Gastroesophageal sphincter (tissue), 4 donors: ENCODE results near the gene SPEN. TPM values are rescaled to one million over a fixed set of nuclear protein-coding genes. Genes with fewer than 3 reads are reported as not detected.

ENCODE experiments used
- ATAC-seq: fragments of 150-250 bp; one replicate; pipeline ENCODE4 v1.9.1; 2016; ENCODE audit warnings: mild to moderate bottlenecking, moderate library complexity
- H3K27ac ChIP-seq, 4 donors: fragments of 200-600 bp; sonication (generic) in 3 of 4; 1 replicate in 3 of 4; 2 replicates in 1 of 4; pipeline ENCODE4 v1.5.1; 2016 to 2019
- H3K27me3 ChIP-seq: fragments of 200-600 bp; sonication (generic); one replicate; pipeline ENCODE4 v1.5.1; 2019
- H3K36me3 ChIP-seq, 2 donors: fragments of 200-600 bp; sonication (generic); one replicate each; pipeline ENCODE4 v1.5.1; 2019; ENCODE audit warnings: control low read depth in 1 of 2
- H3K4me1 ChIP-seq, 3 donors: fragments of 200-600 bp; sonication (generic); 1 replicate in 2 of 3; 2 replicates in 1 of 3; pipeline ENCODE4 v1.5.1; 2016 to 2019; ENCODE audit warnings: control low read depth in 2 of 3
- H3K4me3 ChIP-seq, 2 donors: fragments of 200-600 bp; sonication (generic); one replicate each; pipeline ENCODE4 v1.5.1; 2019; ENCODE audit warnings: mild to moderate bottlenecking in 1 of 2, moderate library complexity in 1 of 2
- H3K9me3 ChIP-seq, 3 donors: fragments of 200-600 bp; sonication (generic); one replicate each; pipeline ENCODE4 v1.5.1; 2017 to 2019; ENCODE audit warnings: control low read depth in 2 of 3
- CTCF ChIP-seq, 4 experiments: fragments of 200-600 bp in 2 of 4; fragments of 450-650 bp in 2 of 4; sonication (generic) in 1 of 4; IDR thresholded peaks; one replicate each; pipeline ENCODE4 v1.5.1; 2017 to 2019; ENCODE audit warnings: antibody characterized with exemption in 4 of 4, mild to moderate bottlenecking in 2 of 4, moderate library complexity in 2 of 4
- EP300 ChIP-seq: sonication (generic); formaldehyde crosslinking; IDR thresholded peaks from one replicate; pipeline ENCODE4 v1.6.1; 2017; ENCODE audit warnings: antibody characterized with exemption, mild to moderate bottlenecking
- POLR2A ChIP-seq, 2 donors: fragments of 450-650 bp; IDR thresholded peaks; one replicate each; pipeline ENCODE4 v1.6.1; 2017; ENCODE audit warnings: antibody characterized with exemption in 2 of 2, mild to moderate bottlenecking in 2 of 2, moderate library complexity in 1 of 2
- POLR2AphosphoS5 ChIP-seq: sonication (generic); formaldehyde crosslinking; IDR thresholded peaks from one replicate; pipeline ENCODE4 v1.6.1; 2017; ENCODE audit warnings: antibody characterized with exemption
- WGBS, 2 donors: methylation state at CpG; one replicate each; pipeline ENCODE4 v1.1.5; 2018; ENCODE audit warnings: low coverage in 1 of 2; 5-methylcytosine and 5-hydroxymethylcytosine counted together
- total RNA-seq, 4 donors: library from RNA; depleted of rRNA; stranded (reverse); fragments of >200 nt; gene quantifications; one replicate each; pipeline ENCODE4 v1.1.0, GENCODE V29; 2016

Gene SPEN
- total RNA-seq, 4 donors from 2014 or later: 40.3 to 79.4 (median 50.7) TPM

DNA sequence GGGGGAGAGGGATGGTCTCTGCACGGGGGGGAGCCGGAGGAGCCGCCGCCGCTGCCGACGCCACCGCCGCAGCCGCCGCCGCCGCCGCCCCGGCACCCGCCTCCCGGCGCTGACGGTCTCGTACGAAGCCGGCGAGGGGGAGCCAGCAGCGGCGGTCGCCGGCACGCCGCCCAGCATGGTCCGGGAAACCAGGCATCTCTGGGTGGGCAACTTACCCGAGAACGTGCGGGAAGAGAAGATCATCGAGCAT, 311 bp downstream of the SPEN start:
- peak overlapping the region; percentile 94 to 99 (median 99) for H3K27ac ChIP-seq
- H3K4me3 ChIP-seq: peak overlapping the region; percentile 85
- no CpG with 5 or more reads among the region's 34 CpGs for WGBS, 2 donors
- H3K4me1 ChIP-seq: peaks cover 0 to 71% (median 13%) of the 10 kb centered on the region in 3 donors
- ATAC-seq: no peak
- no peaks in the 10 kb centered on the region for H3K27me3 ChIP-seq
- TF ChIP-seq POLR2A (IDR thresholded peaks at IDR 0.05): peak; percentile 3 to 54
- no peak for TF ChIP-seq EP300
- no peak for TF ChIP-seq CTCF (IDR thresholded peaks at IDR 0.05)
- no peaks in the 10 kb centered on the region for H3K36me3 ChIP-seq
- no peaks in the 10 kb centered on the region for H3K9me3 ChIP-seq

GRCh38 chr1:15848143-15848928, 829 bp downstream of the SPEN start:
- TF ChIP-seq EP300 (no peak), POLR2AphosphoS5 (no peak), CTCF (IDR thresholded peaks at IDR 0.05) (no peak), POLR2A (IDR thresholded peaks at IDR 0.05) (no peak)
- H3K27me3 ChIP-seq: no peaks in the 10 kb centered on the region
- peaks cover 0 to 75% (median 13%) of the 10 kb centered on the region in 3 donors for H3K4me1 ChIP-seq
- no peaks in the 10 kb centered on the region for H3K9me3 ChIP-seq
- H3K4me3 ChIP-seq: peak overlapping the region; percentile 85
- 0% methylated on average over 8 to 13 of the region's 104 CpGs for WGBS, 2 donors
- H3K27ac ChIP-seq: peak overlapping the region; percentile 94 to 99 (median 99)
- ATAC-seq: peak; percentile 3
- H3K36me3 ChIP-seq: no peaks in the 10 kb centered on the region

- H3K4me3 ChIP-seq: peak overlapping the region; percentile 85
- 0% methylated on average over 18 to 32 of the region's 44 CpGs for WGBS, 2 donors
- TF ChIP-seq POLR2A (IDR thresholded peaks at IDR 0.05) (peak; percentile 48 to 59), POLR2AphosphoS5 (peak; percentile 84), EP300 (no peak), CTCF (IDR thresholded peaks at IDR 0.05) (peak in 3 of 4 experiments; percentile 22 to 28 (median 28))
- no peaks in the 10 kb centered on the region for H3K9me3 ChIP-seq
- H3K4me1 ChIP-seq: peaks cover 0 to 75% (median 13%) of the 10 kb centered on the region in 3 donors
- no peaks in the 10 kb centered on the region for H3K36me3 ChIP-seq
- H3K27me3 ChIP-seq: no peaks in the 10 kb centered on the region
- peak; percentile 13 for ATAC-seq
- peak overlapping the region; percentile 94 to 99 (median 99) for H3K27ac ChIP-seq
These were observed 1.6 kb downstream of the SPEN start for GRCh38 chr1:15848929-15849774.

DNA sequence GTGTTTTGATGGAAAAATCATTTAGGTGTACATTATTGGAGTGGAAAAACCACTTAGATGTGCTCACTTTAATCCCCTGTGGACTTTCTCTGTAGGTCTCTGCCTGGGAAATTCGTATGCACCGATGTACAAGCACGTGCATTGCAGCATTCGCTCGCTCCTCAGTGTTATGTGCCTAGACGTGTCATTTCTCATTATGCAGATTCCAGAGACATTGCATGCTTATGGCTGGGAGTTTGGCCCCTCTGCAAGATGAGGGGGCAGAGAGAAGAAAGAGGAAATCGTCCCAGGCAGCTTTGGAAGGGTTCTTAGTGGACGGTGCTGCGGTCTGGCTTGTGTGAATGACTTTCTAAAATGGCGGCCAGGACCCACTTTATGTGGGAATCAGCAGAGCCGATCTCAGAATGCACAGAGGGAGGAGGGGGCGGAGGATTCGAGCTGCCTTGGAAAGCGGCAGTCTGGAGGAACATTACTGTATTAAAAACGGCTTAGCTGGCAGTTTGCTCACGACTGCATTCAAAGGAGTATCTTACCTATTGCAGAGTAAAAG, 2.3 kb downstream of the SPEN start:
- no peak for ATAC-seq
- H3K4me1 ChIP-seq: peaks cover 0 to 76% (median 13%) of the 10 kb centered on the region in 3 donors
- 0% methylated on average over 6 to 15 of the region's 16 CpGs for WGBS, 2 donors

More for the DNA sequence above, 2.3 kb downstream of the SPEN start:
- Histone ChIP-seq H3K27ac (peak overlapping the region; percentile 94 to 99 (median 99)), H3K4me3 (peak overlapping the region; percentile 85), H3K9me3 (no peaks in the 10 kb centered on the region), H3K27me3 (no peaks in the 10 kb centered on the region), H3K36me3 (no peaks in the 10 kb centered on the region)
- TF ChIP-seq POLR2A (IDR thresholded peaks at IDR 0.05) (no peak), POLR2AphosphoS5 (no peak), EP300 (no peak), CTCF (IDR thresholded peaks at IDR 0.05) (no peak)
